NT2/D1 (cell line): ENCODE measurements around the gene DDX5.

Experiments used
- DNase-seq: peaks from one replicate; pipeline ENCODE4 v3.0.0-alpha.2; 2011; ENCODE audit warnings: low read depth, low spot score
- H3K27me3 ChIP-seq: 2 replicates; pipeline ENCODE4 v1.6.0; 2011; ENCODE audit warnings: mild to moderate bottlenecking; ENCODE audit not compliant: insufficient read length, insufficient read depth
- H3K36me3 ChIP-seq: 2 replicates; pipeline ENCODE4 v1.6.1; 2011; ENCODE audit warnings: mild to moderate bottlenecking, low read length, mixed read lengths; ENCODE audit not compliant: insufficient read depth, insufficient read length
- H3K4me1 ChIP-seq: 2 replicates; pipeline ENCODE4 v1.5.1; 2011; ENCODE audit not compliant: insufficient read depth, insufficient read length
- H3K4me3 ChIP-seq: 2 replicates; pipeline ENCODE4 v1.5.1; 2011; ENCODE audit warnings: low read depth; ENCODE audit not compliant: insufficient read length
- H3K9ac ChIP-seq: 2 replicates; pipeline ENCODE4 v1.6.0; 2011; ENCODE audit warnings: low read depth; ENCODE audit not compliant: insufficient read length
- H3K9me3 ChIP-seq: 2 replicates; pipeline ENCODE4 v1.5.1; 2011; ENCODE audit warnings: mild to moderate bottlenecking, low read length; ENCODE audit not compliant: insufficient read depth
- SUZ12 ChIP-seq: IDR thresholded peaks from 2 replicates; pipeline ENCODE4 v1.6.1; 2011; ENCODE audit not compliant: insufficient read length, insufficient read depth; ENCODE audit errors: extremely low read depth
- YY1 ChIP-seq: IDR thresholded peaks from 2 replicates; pipeline ENCODE4 v1.6.1; 2011; ENCODE audit not compliant: insufficient read length, insufficient read depth
- ZNF274 ChIP-seq: IDR thresholded peaks from 2 replicates; pipeline ENCODE4 v1.6.1; 2011; ENCODE audit warnings: mild to moderate bottlenecking, low read depth, low read length

Gene DDX5

GRCh38 chr17:64503341-64503740, 2.7 kb downstream of the DDX5 start:
- Histone ChIP-seq H3K4me3 (no peak overlapping the region), H3K4me1 (no peaks in the 10 kb centered on the region), H3K9me3 (no peaks in the 10 kb centered on the region), H3K9ac (no peak overlapping the region), H3K36me3 (peaks cover 79% of the 10 kb centered on the region), H3K27me3 (no peaks in the 10 kb centered on the region)
- no peak for DNase-seq
- TF ChIP-seq SUZ12: no peak
- no peak for TF ChIP-seq ZNF274
- TF ChIP-seq YY1: no peak

GRCh38 chr17:64502809-64503208, 3.3 kb downstream of the DDX5 start:
- Histone ChIP-seq H3K4me1 (no peaks in the 10 kb centered on the region), H3K27me3 (no peaks in the 10 kb centered on the region), H3K36me3 (peaks cover 79% of the 10 kb centered on the region), H3K9me3 (no peaks in the 10 kb centered on the region), H3K4me3 (no peak overlapping the region), H3K9ac (no peak overlapping the region)
- TF ChIP-seq ZNF274 (no peak), SUZ12 (no peak), YY1 (no peak)
- no peak for DNase-seq

- H3K36me3 ChIP-seq: peaks cover 79% of the 10 kb centered on the region
Observed at GRCh38 chr17:64502021-64502420, 4.1 kb downstream of the DDX5 start.

GRCh38 chr17:64500862-64501765, 5.0 kb downstream of the DDX5 start:
- TF ChIP-seq ZNF274 (no peak), YY1 (no peak), SUZ12 (no peak)
- Histone ChIP-seq H3K27me3 (no peaks in the 10 kb centered on the region), H3K4me3 (no peak overlapping the region), H3K4me1 (no peaks in the 10 kb centered on the region), H3K9ac (no peak overlapping the region), H3K9me3 (no peaks in the 10 kb centered on the region), H3K36me3 (peaks cover 79% of the 10 kb centered on the region)
- no peak for DNase-seq

More at GRCh38 chr17:64502021-64502420, 4.1 kb downstream of the DDX5 start:
- H3K4me1 ChIP-seq: no peaks in the 10 kb centered on the region
- no peak overlapping the region for H3K4me3 ChIP-seq
- TF ChIP-seq YY1: no peak
- no peak for TF ChIP-seq ZNF274
- TF ChIP-seq SUZ12: no peak
- DNase-seq: no peak
- no peaks in the 10 kb centered on the region for H3K27me3 ChIP-seq
- H3K9me3 ChIP-seq: no peaks in the 10 kb centered on the region
- H3K9ac ChIP-seq: no peak overlapping the region

- no peaks in the 10 kb centered on the region for H3K27me3 ChIP-seq
- H3K9me3 ChIP-seq: no peaks in the 10 kb centered on the region
- no peak for TF ChIP-seq ZNF274
- H3K4me3 ChIP-seq: no peak overlapping the region
- DNase-seq: no peak
- H3K36me3 ChIP-seq: peaks cover 76% of the 10 kb centered on the region
- no peaks in the 10 kb centered on the region for H3K4me1 ChIP-seq
- no peak overlapping the region for H3K9ac ChIP-seq
Observed at GRCh38 chr17:64500487-64500859, 5.6 kb downstream of the DDX5 start.

GRCh38 chr17:64499805-64500486, 6.1 kb downstream of the DDX5 start:
- no peak overlapping the region for H3K4me3 ChIP-seq
- H3K9me3 ChIP-seq: no peaks in the 10 kb centered on the region
- H3K27me3 ChIP-seq: no peaks in the 10 kb centered on the region
- DNase-seq: no peak
- TF ChIP-seq SUZ12 (no peak), ZNF274 (no peak), YY1 (no peak)
- peaks cover 71% of the 10 kb centered on the region for H3K36me3 ChIP-seq
- H3K4me1 ChIP-seq: no peaks in the 10 kb centered on the region
- H3K9ac ChIP-seq: no peak overlapping the region

- DNase-seq: no peak
- Histone ChIP-seq H3K9me3 (no peaks in the 10 kb centered on the region), H3K4me3 (no peak overlapping the region), H3K9ac (no peak overlapping the region), H3K36me3 (peaks cover 58% of the 10 kb centered on the region), H3K4me1 (no peaks in the 10 kb centered on the region), H3K27me3 (no peaks in the 10 kb centered on the region)
- TF ChIP-seq SUZ12: no peak
- no peak for TF ChIP-seq YY1
- no peak for TF ChIP-seq ZNF274
Observed at GRCh38 chr17:64498308-64499203, 7.5 kb downstream of the DDX5 start.
